Nephron (organoid): Measurements from ENCODE around the gene GSTM4.

Source experiments
- H3K27ac Mint-ChIP-seq, 3 experiments: 2 replicates each; pipeline ENCODE4 v1.8.0; 2020; ENCODE audit warnings: mixed read lengths in 3 of 3, mild to moderate bottlenecking in 2 of 3, moderate library complexity in 1 of 3
- H3K27me3 Mint-ChIP-seq: 2 replicates; pipeline ENCODE4 v1.8.0; 2021; ENCODE audit warnings: low read depth, mild to moderate bottlenecking, moderate library complexity, mixed read lengths
- H3K36me3 Mint-ChIP-seq: 2 replicates; pipeline ENCODE4 v1.8.0; 2020; ENCODE audit warnings: low read depth, mixed read lengths
- H3K4me1 Mint-ChIP-seq: 2 replicates; pipeline ENCODE4 v1.8.0; 2020; ENCODE audit warnings: mixed read lengths
- H3K4me3 Mint-ChIP-seq, 3 experiments: 2 replicates each; pipeline ENCODE4 v1.8.0; 2020; ENCODE audit warnings: mild to moderate bottlenecking in 3 of 3, mixed read lengths in 3 of 3, moderate library complexity in 2 of 3
- H3K9me3 Mint-ChIP-seq: 2 replicates; pipeline ENCODE4 v1.8.0; 2020; ENCODE audit warnings: mixed read lengths
- TF ChIP-seq, protein P1 (sequence below), 3 experiments: fragments of 200-600 bp; sonication (generic); IDR thresholded peaks; one replicate each; pipeline ENCODE4 v1.5.0; 2021; ENCODE audit warnings: antibody characterized with exemption in 3 of 3; ENCODE audit not compliant: unreplicated experiment in 3 of 3

Gene GSTM4

GRCh38 chr1:109615879-109616278, 40.0 kb upstream of the GSTM4 start:
- Mint-ChIP-seq H3K9me3 (no peaks in the 10 kb centered on the region), H3K4me3 (no peak overlapping the region), H3K36me3 (no peaks in the 10 kb centered on the region), H3K4me1 (peaks cover 28% of the 10 kb centered on the region), H3K27me3 (no peaks in the 10 kb centered on the region), H3K27ac (peak overlapping the region; percentile 37 to 86 (median 60))
- TF ChIP-seq, protein P1, sequence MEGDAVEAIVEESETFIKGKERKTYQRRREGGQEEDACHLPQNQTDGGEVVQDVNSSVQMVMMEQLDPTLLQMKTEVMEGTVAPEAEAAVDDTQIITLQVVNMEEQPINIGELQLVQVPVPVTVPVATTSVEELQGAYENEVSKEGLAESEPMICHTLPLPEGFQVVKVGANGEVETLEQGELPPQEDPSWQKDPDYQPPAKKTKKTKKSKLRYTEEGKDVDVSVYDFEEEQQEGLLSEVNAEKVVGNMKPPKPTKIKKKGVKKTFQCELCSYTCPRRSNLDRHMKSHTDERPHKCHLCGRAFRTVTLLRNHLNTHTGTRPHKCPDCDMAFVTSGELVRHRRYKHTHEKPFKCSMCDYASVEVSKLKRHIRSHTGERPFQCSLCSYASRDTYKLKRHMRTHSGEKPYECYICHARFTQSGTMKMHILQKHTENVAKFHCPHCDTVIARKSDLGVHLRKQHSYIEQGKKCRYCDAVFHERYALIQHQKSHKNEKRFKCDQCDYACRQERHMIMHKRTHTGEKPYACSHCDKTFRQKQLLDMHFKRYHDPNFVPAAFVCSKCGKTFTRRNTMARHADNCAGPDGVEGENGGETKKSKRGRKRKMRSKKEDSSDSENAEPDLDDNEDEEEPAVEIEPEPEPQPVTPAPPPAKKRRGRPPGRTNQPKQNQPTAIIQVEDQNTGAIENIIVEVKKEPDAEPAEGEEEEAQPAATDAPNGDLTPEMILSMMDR (IDR thresholded peaks at IDR 0.05; ENCODE audit: unreplicated experiment in 3 of 3): no peak

GRCh38 chr1:109616391-109616790, 39.5 kb upstream of the GSTM4 start:
- H3K36me3 Mint-ChIP-seq: no peaks in the 10 kb centered on the region
- H3K9me3 Mint-ChIP-seq: no peaks in the 10 kb centered on the region
- peak overlapping the region; percentile 37 to 86 (median 60) for H3K27ac Mint-ChIP-seq
- peak overlapping the region; percentile 8 to 37 (median 26) for H3K4me3 Mint-ChIP-seq
- H3K4me1 Mint-ChIP-seq: peaks cover 29% of the 10 kb centered on the region
- H3K27me3 Mint-ChIP-seq: no peaks in the 10 kb centered on the region
- TF ChIP-seq, protein P1 (IDR thresholded peaks at IDR 0.05; ENCODE audit: unreplicated experiment in 3 of 3): no peak

GRCh38 chr1:109617291-109617801, 38.6 kb upstream of the GSTM4 start:
- H3K27ac Mint-ChIP-seq: peak overlapping the region; percentile 37 to 86 (median 60)
- no peaks in the 10 kb centered on the region for H3K27me3 Mint-ChIP-seq
- TF ChIP-seq, protein P1 (IDR thresholded peaks at IDR 0.05; ENCODE audit: unreplicated experiment in 3 of 3): no peak
- H3K36me3 Mint-ChIP-seq: no peaks in the 10 kb centered on the region
- no peaks in the 10 kb centered on the region for H3K9me3 Mint-ChIP-seq
- H3K4me1 Mint-ChIP-seq: peaks cover 39% of the 10 kb centered on the region
- H3K4me3 Mint-ChIP-seq: peak overlapping the region; percentile 37 to 68 (median 52)

DNA sequence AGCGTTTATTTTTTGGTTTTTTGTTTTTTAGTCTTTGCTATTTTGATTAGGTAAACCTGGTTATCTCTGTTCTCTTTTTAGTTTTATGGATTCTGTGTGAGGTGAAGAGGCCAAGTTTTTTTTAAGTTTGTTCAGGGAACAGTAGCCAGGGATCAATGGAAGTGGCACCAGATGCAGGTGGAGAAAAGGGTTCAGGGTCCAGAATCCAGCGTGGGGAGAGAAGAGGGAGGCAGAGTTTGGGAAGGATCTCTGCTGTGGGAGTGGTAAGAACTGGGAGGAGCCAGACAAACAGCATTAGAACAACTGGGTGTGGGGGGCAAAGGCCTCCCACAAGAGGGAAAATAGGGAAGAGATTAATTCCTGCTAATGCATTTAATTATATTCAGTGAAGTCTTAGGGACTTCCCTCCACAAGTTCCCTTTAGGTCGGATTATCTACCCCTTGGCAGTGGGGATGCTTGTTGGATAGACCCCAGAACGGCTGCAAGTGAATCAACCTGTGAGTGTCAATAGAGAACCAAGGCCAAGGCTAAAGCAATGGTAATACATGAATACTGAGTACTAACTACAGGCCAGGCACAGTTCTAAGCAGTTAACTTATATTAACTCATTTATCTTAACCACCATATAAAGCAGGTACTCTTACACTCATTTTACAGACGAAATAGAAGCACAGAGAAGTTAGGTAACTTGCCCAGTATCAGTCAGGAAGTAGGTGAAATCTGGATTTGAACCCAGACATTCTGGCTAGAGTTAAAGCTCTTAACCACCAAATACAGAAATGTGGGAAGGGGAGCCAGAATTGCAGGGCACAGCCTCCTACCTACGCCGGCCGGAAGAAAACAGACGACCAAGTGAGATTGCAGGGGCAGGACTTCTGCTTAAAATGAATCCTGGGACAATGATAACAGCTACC, 37.0 kb upstream of the GSTM4 start:
- Mint-ChIP-seq H3K4me3 (peak overlapping the region; percentile 96 to 99 (median 98)), H3K4me1 (peaks cover 52% of the 10 kb centered on the region), H3K27me3 (no peaks in the 10 kb centered on the region), H3K9me3 (no peaks in the 10 kb centered on the region), H3K27ac (peak overlapping the region; percentile 74 to 99 (median 83)), H3K36me3 (no peaks in the 10 kb centered on the region)
- TF ChIP-seq, protein P1 (IDR thresholded peaks at IDR 0.05; ENCODE audit: unreplicated experiment in 3 of 3): no peak

- TF ChIP-seq, protein P1 (IDR thresholded peaks at IDR 0.05; ENCODE audit: unreplicated experiment in 3 of 3): no peak
- no peaks in the 10 kb centered on the region for H3K27me3 Mint-ChIP-seq
- no peaks in the 10 kb centered on the region for H3K9me3 Mint-ChIP-seq
- peak within 1 kb of the TSS; percentile 74 to 99 (median 97) for H3K27ac Mint-ChIP-seq
- H3K4me3 Mint-ChIP-seq: peak within 1 kb of the TSS; percentile 96 to 99 (median 98)
- no peaks in the 10 kb centered on the region for H3K36me3 Mint-ChIP-seq
- H3K4me1 Mint-ChIP-seq: peaks cover 53% of the 10 kb centered on the region
Observed at GRCh38 chr1:109619576-109620400, 36.1 kb upstream of the GSTM4 start, which contains the start of the genes AMPD2 and GNAT2. Gene AMPD2, plus strand, starts transcription at chr1:109619837. Its CDS starts 1,339 bp downstream, at chr1:109621176. Gene GNAT2, minus strand, starts transcription at chr1:109619616. Its CDS starts 6,746 bp downstream, at chr1:109612870.
